Vagina (tissue), 2 donors: ENCODE results near the gene STAT6.

ENCODE experiments used
- POLR2A ChIP-seq, 2 donors: fragments of 450-650 bp; IDR thresholded peaks; one replicate each; pipeline ENCODE4 v1.6.1; 2017; ENCODE audit warnings: antibody characterized with exemption in 2 of 2, mild to moderate bottlenecking in 2 of 2, moderate library complexity in 2 of 2
- POLR2AphosphoS5 ChIP-seq, 2 donors: sonication (generic); formaldehyde crosslinking; IDR thresholded peaks; one replicate each; pipeline ENCODE4 v1.9.0; 2017; ENCODE audit warnings: antibody characterized with exemption in 2 of 2, mild to moderate bottlenecking in 2 of 2, low read depth in 1 of 2; ENCODE audit not compliant: insufficient read depth in 1 of 2
- TF ChIP-seq, protein P1 (sequence below), 3 experiments: fragments of 450-650 bp in 2 of 3; fragments of 200-600 bp in 1 of 3; sonication (generic) in 1 of 3; IDR thresholded peaks; one replicate each; pipeline ENCODE4 v1.5.1; 2017 to 2019; ENCODE audit warnings: antibody characterized with exemption in 3 of 3, mild to moderate bottlenecking in 2 of 3, moderate library complexity in 2 of 3

- TF ChIP-seq, protein P1, sequence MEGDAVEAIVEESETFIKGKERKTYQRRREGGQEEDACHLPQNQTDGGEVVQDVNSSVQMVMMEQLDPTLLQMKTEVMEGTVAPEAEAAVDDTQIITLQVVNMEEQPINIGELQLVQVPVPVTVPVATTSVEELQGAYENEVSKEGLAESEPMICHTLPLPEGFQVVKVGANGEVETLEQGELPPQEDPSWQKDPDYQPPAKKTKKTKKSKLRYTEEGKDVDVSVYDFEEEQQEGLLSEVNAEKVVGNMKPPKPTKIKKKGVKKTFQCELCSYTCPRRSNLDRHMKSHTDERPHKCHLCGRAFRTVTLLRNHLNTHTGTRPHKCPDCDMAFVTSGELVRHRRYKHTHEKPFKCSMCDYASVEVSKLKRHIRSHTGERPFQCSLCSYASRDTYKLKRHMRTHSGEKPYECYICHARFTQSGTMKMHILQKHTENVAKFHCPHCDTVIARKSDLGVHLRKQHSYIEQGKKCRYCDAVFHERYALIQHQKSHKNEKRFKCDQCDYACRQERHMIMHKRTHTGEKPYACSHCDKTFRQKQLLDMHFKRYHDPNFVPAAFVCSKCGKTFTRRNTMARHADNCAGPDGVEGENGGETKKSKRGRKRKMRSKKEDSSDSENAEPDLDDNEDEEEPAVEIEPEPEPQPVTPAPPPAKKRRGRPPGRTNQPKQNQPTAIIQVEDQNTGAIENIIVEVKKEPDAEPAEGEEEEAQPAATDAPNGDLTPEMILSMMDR (IDR thresholded peaks at IDR 0.05), result no peak
- TF ChIP-seq POLR2A (IDR thresholded peaks at IDR 0.05) (no peak), POLR2AphosphoS5 (IDR thresholded peaks at IDR 0.05; ENCODE audit: insufficient read depth in 1 of 2, low read depth in 1 of 2) (peak in 1 of 2 donors; percentile 42)
These were observed 31.0 kb upstream of the STAT6 start for GRCh38 chr12:57142121-57142520.
